Glomerular visceral epithelial cell (primary cell): ENCODE results near the gene DNAJB5.
"Not testable (repeated sequence)": the region's sequence is repeated elsewhere in the genome, so short reads cannot be mapped to it uniquely, and the experiment has no call there.

Experiments
- DNase-seq: peaks from one replicate; pipeline ENCODE4 v3.0.0-alpha.2; 2016; ENCODE audit errors: extremely low spot score

DNAJB5 gene

DNA sequence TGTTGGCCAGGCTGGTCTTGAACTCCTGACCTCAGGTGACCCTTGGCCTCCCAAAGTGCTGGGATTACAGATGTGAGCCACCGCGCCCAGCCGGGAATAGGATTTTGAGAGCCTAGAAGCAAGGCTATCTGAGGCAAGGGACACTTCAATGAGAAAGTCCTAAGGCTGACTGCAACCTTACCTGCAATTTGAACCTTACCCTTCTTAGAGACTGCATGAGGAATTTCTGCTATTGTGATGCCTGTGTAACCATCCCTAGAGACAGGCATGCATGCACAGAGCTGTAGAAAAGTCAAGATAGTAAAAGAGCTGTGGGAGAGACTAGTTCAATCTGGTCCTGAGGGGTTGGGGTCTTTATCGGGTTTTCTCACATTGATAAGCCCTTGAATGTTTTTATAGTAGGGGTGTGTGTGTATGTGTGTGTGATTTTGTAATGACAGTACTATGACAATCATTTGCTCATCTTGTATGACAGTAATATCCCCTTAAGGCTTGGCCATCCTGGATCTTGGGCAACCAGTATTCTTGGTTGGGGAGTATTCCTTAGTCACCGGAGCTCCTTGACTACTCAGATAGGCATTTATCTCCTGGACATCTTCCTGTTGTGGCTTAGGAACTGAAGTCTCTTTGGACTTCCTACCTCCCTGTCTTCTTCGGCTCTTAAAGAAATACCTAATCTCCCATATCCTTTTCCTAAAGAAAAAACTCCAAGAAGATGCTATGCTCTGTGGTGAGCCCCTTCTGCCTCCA is 11.2 kb downstream of the DNAJB5 start:
- peak; percentile 47 for DNase-seq

DNA sequence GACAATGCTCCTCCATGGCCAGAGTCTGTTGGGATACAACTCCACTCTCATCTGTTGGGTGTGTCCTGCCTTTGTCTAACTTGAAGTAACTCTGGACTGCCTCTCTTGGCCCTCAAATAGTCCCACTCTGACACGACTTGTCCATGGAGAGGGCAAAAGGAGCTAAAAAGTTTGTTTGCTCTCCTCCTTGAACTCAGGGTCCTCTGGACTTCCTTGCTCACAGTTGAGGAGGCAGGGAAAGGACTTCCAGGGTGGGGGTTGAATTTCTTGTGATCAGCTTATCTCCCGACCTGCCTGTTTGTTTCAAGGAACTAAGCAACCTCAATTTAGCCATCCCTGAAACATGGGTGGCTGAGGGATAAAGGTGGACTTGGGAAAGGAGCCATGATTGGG is 11.7 kb downstream of the DNAJB5 start:
- no peak for DNase-seq

DNA sequence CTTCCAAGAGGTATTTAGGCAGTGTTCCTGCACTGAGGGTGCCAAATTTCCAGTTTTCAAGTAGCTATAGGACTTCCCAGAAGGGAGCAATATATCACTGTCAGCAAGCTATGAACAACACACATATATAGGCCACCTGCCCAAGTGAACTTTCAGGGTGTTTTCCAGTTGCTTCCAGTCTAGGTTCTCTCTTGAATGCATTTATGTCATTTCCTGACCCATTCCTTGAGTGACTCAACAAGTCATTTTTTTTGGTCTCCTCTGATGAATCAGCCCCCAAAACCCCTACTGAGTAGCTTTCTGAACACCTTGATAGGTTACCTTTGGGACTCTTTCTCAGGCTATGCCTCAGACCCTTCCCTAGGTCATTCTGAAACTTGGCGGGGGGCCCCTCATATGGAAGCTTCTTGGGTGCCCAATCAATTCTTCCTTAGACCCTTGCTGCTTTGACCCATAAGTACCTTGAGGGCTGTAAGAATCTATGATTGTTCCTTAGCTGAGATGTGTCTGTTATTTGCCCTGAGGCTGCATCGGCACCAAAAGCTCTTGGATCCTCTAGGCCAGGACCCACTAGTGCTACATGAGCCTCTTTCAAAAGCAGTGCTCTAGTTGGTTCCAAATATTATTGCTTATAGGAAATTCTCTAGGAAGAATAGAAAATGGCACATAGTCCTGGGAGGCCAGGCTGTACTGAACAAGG is 12.4 kb downstream of the DNAJB5 start:
- no peak for DNase-seq

DNA sequence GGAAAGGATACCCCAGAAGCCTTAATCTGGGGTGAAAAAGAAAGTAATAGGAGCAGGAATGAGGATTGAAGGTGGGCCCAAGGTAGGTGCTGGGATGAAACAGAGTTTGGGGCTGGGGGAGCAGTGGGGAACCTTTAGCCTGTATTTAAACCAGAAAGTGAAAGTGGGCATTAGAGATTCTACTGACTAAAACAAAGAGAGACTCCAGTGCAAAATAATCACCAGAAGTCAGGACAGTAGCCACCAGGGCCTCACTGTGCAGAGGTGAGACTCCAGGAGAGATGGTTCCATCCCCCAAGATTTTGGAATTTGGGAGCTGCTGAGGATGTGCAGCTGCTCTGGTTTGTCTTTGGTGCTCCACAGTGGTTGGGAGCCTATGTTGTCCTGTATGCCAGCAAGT is 13.1 kb downstream of the DNAJB5 start:
- no peak for DNase-seq

DNA sequence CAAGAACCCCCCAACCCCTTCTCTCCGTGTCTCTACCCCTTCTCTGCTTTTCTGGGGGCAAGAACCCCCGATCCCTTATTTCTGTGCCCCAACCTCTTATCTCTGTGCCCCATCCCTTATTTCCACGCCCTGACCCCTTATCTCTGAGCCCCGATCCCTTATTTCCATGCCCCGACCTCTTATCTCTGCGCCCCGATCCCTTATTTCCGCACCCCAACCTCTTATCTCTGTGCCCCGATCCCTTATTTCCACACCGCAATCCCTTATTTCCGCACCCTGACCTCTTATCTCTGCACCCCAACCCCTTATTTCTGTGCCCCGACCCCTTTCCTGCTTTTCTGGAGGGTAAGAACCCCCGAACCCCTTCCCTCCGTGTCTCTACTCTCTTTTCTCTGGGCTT is 14.8 kb downstream of the DNAJB5 start:
- not testable (repeated sequence) for DNase-seq

DNA sequence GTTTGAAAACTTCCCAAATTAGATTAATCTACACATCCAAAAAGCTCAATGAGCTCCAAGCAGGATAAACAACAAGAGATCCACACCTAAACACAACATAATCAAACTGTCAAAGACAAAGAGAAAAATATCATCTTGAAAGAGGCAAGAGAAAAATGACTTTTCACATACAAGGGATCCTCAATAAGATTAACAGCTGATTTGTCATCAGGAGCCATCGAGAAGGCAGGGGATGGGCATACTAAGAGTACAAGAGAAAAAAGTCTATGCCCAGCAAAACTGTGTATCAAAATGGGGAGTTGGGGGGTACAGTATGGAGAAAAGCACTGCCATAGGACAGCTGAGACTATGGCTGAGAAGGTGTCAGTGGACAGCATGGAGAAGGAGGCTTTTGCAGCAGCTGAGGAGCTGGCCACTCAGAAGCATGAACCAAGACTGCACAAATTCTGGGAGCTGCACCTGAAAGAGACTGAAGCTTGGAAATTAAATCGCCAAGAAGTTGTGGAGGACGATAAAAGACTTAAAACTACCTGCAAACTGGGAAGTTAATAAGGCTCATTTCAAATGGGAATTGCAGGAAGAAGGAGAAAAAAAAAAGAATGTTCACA is 20.9 kb downstream of the DNAJB5 start:
- no peak for DNase-seq

DNA sequence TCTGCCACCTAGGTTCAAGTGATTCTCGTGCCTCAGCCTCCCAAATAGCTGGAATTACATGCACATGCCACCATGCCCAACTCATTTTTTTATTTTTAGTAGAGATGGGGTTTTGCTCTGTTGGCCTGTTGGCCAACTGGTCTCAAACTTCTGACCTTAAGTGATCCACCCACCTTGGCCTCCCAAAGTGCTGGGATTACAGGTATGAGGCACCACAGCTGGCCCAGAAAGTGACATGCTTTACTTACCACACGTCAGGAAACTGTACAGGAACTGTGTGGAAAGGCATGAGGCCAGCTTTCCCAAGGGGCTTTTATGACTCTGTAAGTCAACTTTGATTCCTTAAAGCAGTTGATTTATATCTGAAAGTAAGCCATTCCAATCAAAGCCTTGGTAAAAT is 25.0 kb downstream of the DNAJB5 start:
- DNase-seq = no peak

DNA sequence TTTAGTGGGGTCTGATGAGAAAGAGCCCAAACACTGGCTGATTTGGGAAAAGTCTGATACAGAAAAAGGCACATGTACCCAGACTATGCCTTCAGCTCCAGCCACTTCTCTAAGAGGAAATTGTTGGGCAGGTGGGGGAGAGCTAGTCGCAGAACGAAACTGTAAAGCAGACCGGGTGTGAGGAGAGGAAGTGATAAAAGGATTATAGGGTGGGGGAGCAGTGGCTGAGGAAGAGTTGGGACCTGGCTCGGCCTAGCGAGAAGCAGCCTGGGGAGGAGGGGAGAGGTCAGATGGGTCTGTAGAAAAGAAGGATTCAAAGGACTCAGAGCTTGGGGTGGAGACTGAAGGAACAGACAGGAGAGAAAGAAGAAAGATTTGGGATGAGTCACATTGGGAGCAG is 33.9 kb downstream of the DNAJB5 start:
- not testable (repeated sequence) for DNase-seq

DNA sequence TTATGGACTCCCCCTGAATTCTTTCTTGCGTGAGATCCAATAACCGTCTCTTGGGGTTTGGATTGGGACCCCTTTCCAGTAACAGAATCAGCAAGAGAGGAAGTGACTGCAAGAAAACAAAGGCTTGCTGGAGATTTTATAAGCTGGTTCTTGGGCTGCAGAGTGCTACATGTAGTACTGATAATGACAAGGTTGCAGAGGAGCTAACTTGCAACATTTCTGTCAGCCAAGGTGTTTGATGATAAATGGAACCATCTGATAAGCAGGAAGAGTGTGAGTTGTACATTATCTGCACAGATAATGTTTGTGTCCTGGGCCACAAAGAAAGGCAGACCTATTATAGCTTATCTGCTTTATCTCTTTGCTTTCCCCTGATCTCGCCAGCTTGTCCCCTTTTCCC is 37.1 kb downstream of the DNAJB5 start:
- DNase-seq = no peak

DNA sequence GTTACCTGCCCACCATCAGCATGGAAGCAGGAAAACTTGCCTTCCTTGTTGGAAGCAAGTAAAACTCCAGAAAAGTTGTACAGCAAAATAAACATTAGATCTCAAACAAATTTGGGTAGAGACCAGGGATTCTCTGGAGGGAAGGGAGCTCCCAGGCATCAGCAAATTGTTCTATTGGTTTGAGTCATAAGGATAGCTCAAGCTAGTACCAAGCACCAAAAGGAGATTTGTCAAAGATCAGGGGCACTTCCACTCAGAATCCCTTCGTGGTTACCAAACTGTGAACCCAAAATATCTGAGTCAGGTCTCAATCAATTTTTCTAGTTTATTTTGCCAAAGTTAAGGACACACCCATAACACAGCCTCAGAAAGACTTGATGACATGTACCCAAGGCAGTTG is 37.8 kb downstream of the DNAJB5 start:
- DNase-seq = no peak

DNA sequence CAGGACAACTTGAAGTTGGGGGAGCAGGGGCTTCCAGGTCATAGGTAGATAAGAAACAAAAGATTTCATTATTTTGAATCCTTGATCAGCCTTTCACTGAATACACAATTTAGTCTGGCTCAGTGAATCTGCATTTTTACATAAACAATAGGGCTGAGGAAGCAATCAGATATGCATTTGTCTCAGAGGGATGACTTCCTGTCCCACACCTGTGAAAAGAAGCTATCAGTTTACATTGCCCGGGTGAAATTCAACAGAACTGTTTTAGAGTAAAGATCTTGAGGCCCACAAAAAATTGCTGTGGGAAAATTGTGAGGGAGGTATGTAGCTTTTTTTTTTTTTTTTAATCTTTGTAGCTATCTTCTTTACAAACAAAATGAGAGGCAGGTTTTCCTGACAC is 38.3 kb downstream of the DNAJB5 start:
- DNase-seq = no peak

DNA sequence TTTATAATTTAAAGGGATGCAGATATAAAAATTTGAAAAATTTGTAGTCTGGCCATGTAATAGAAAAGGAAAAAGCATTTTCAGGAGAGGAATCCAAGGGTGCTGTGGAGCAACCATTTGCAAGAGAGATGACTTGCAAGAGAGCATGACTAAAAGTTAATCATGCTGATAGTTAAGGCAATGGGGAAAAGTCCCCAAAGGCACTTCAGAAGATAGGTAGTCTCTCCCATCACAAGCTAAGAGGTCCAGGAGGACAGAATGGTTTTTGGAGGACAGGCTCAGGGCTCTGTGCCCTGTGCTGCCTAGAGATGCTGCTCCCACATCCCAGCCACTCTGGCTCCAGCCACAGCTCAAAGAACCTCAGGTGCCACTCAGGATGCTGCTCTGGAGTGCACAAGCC is 38.8 kb downstream of the DNAJB5 start:
- no peak for DNase-seq

DNA sequence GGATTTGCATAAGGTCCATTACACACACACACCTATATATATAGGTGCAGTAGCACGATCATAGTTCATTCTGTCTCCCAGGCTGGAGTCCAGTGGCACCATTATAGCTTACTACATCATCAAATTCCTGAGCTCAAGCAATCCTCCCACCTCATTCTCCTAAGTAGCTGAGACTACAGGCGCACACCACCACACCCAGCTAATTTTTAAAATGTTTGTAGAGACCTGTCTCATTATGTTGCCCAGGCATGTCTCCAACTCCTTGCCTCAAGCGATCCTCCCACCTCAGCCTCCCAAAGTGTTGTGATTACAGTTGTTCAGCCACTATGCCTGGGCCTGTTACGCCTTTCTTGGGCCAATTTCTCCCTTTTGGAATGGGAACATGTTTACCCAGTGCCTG is 39.7 kb downstream of the DNAJB5 start:
- DNase-seq = no peak

DNA sequence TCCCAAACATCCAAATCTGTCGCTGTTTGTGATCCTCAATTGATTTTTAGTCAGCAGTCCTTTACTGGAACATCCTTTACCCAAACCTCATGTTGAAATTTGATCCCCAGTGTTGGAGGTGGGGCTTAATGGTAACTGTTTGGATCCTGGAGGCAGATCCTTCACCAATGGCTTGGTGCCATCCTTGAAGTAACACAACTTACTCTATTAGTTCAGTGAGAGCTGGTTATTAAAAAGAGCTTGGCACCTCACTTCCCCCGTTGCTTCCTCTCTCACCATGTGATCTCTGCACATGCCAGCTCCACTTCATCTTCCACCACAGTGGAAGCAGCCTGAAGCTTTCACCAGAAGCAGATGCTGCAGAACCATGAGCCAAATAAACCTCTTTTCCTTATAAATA is 40.3 kb downstream of the DNAJB5 start:
- no peak for DNase-seq

DNA sequence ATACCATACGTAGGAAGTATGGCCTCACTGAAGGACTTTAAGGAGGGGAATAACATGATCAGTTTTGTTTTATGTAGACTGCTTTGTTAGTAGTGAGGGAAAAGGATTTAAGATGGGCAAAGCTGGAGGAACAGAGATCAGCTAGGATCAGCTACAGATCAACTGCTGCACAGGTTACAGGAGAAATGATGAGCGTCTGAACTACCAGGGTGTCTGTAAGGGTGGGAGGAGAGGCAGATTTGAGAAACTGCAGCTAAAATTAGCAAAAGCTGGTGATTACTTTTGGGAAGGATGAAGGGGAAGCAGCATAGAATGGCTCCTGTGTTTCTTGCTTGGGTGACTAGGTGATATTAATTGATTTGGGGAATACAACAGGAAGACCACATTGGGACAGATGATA is 43.6 kb downstream of the DNAJB5 start:
- no peak for DNase-seq

DNA sequence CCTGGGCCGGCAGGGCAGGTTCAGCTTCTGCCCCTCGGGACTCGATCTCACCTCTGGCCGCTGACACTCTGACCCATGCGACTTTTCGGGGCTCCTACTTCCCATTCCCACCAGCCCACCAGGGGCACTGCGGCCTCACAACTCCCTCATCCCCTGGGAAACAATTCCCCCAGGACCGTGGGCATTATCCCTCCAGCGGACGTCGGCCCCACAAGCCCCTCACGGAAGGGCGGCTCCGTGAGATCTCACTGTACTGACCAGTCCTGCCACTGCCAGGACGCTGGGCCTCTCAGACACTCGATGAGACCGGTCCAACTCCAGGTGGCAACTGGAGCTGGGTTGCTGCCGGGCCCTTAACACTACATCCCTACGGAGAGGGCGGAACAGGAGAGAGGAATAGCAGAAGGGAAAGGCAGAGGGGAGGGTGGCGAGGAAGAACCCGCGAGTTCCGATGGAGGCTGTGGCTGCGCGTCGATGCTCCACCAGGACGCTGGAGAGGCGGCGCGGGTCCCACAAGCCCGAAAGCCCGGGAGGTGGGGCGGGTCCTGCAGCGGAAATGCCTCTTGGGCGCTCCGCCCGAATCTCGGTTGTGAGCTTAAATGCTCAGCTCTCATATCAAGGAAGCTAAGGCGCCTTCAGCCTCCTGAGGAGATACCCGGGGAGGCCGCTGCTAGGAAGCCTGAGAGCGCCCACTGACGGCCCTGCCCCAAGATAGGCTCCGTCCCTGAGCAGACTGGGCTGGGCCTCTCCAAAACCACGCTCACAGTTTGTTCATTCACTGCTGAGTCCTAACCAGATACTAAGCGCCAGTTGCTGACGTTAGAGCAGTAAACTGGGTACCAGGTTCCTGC is 46.5 kb downstream of the DNAJB5 start:
- DNase-seq = no peak

DNA sequence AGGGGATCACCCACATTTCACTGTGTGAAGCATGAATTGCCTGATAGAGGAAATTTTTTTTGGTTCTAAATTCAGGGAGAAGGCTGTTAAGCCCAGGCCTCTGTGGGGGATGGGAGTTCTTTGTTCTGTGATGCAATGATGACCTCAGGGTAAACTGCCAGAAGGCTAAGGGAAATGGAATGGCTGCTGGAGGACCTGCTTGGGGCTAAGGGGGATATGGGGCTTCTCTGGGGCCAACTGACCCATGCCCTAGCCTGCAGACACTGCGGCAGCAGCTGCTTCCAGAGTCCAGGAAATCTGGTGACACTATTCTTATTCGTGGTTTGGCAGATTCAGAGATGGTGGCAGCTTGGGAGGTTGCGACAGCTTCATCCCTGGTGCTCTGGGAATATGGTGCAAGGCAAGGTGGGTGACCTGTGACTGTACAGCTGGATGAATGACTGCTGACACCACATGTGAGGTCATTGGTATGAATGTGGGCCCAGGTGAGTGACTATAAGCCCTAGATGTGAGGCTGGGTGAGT is 52.6 kb downstream of the DNAJB5 start:
- no peak for DNase-seq

DNA sequence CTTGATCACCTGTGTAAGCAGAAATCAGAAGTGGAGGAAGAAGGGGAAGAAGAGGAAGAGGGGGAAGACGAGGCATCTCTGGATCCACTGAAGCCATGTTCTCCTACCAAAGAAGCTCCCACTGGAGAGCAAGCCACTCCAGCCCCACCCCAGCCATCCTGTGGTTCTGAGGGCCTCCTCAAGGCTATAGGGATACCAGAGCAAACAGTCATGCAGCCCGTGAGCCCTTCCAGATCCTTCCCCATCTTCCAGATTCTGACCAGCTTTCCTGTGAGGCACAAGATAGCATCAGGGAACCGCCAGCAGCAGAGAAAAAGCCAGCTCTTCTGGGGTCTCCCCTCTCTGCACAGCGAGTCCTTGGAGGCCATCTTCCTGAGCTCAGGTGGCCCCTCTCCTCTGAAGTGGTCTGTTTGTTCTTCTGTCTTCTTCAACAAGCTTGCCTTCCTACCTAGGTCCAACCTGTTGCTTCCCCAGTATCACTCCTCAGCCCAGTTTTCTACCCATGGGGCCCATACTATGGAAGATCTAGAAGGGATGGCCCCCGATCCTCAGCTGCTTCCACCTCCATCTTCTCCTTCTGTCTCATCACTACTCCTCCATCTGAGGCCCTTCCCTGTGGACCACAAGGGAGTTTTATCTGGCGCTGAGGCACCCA is 53.5 kb downstream of the DNAJB5 start:
- DNase-seq = no peak

DNA sequence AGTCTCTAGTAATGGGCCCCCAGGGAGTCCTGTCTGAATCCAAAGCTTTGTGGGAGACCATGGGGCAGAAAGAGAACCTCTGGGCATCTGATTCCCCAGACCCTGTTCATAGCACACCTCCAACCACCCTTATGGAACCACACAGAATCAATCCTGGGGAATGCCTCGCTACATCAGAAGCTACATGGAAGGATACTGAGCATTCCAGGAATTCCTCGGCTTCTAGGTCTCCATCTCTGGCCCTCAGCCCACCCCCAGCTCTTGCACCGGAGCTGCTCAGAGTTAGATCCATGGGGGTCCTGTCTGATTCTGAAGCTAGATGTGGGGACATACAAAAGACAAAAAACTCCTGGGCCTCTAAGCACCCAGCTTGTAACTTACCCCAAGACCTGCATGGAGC is 54.5 kb downstream of the DNAJB5 start:
- DNase-seq = no peak
